Activated T-helper 2 cell treated with anti-CD3 and anti-CD28 coated beads, Interferon-gamma antibody, Interleukin-2, Interleukin-4, amounts not matched to agents 10 μg/mL and 5 μg/mL and 100 μg/mL, durations not matched to agents 14 hours and 24 hours and 36 hours (primary cell): ENCODE results near the gene SELENOS. TPM values are rescaled to one million over a fixed set of nuclear protein-coding genes. Genes with fewer than 3 reads are reported as not detected.

Experiments used
- DNase-seq: peaks from one replicate; pipeline ENCODE4 v3.0.0; 2021; ENCODE audit warnings: low spot score
- H3K27ac Mint-ChIP-seq: one replicate; pipeline ENCODE4 v1.8.0; 2021; ENCODE audit warnings: mixed read lengths
- H3K27me3 Mint-ChIP-seq: one replicate; pipeline ENCODE4 v1.8.0; 2021; ENCODE audit warnings: low read depth, mixed read lengths
- H3K36me3 Mint-ChIP-seq: one replicate; pipeline ENCODE4 v1.8.0; 2021; ENCODE audit warnings: low read depth, mixed read lengths
- H3K4me1 Mint-ChIP-seq: one replicate; pipeline ENCODE4 v1.8.0; 2021; ENCODE audit warnings: low read depth, mixed read lengths
- H3K4me3 Mint-ChIP-seq: one replicate; pipeline ENCODE4 v1.8.0; 2021; ENCODE audit warnings: low read depth, mild to moderate bottlenecking, moderate library complexity, mixed read lengths
- H3K9me3 Mint-ChIP-seq: one replicate; pipeline ENCODE4 v1.8.0; 2021; ENCODE audit warnings: mixed read lengths
- intact Hi-C: fragments of 100-400 bp; cut with micrococcal nuclease; formaldehyde crosslinking; loops from one replicate; pipeline ENCODE4 v1.15.1; 2023
- total RNA-seq: library from RNA; stranded (reverse); gene quantifications from 2 replicates; pipeline ENCODE4 v1.2.3, GENCODE V29; 2022

Gene SELENOS
- total RNA-seq, 1 donor from 2014 or later = 39.2 TPM

DNA sequence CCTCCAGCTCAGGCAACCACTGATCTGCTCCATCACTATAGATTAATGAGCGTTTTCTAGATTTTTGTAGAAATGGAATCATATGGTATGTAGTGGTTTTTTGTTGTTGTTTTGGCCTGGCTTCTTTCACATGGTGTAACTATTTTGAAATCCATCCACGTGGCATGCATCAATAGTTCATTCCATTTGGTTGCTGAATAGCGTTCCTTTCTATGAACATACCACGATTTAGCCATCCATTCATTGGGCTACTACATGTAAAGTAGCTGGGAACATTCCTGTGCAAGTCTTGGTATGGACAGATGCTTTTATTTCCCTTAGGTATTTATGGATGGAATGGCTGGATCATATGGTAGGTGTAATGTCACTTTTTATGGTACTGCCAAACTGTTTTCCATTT is 14.7 kb downstream of the SELENOS start:
- intact Hi-C loops = no loop called here

DNA sequence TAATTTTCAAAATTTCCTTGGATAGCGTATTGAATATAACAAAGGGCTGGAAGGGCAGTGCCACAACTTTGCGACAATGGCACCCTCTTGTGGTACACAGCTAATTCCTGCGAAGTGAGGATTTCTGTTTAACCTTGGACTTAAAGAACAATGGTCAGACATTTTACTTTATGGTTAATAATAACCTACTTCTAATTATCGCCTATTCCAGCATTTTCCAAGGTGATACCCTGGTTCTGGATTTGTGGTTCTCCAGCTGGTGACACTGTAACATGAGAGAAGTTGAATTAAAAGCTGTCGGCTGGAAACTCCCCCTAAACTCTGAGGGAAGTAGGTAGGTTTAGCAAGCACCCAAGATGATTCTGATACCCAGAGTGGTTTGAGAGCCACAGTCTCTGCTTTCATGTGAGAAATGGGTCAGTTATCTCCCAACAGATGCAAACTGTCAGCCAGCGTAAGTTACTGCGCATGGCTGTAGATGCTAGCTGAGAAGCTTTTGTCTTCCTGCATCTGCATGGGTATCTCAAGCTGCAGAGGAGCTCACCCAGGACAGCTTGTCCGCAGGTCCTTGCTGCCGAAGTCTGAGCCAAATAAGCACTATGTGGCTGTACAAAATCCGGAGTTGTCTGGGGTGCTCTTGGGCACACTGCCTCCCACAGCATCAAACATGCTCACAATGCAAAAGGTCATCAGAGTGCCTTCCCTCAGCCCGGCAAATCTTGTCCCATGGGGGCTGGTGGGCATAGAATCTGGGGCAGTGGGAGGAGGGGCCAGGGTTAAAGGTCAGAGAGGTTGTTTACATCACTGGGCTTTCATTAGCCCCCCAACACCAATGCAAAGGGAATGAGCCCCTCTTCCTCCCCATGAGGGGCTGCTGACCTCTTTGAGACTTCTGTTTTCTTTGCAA is 18.8 kb downstream of the SELENOS start:
- DNase-seq = peak; percentile 36
- Mint-ChIP-seq H3K27ac (no peak overlapping the region), H3K36me3 (no peaks in the 10 kb centered on the region), H3K4me1 (peaks cover 27% of the 10 kb centered on the region), H3K9me3 (no peaks in the 10 kb centered on the region), H3K27me3 (peaks cover 16% of the 10 kb centered on the region), H3K4me3 (no peak overlapping the region)
- intact Hi-C loops = loop anchor here (1.0 to 10.0 kb wide), 3 partner anchors 170 to 344 kb away; partner anchors contain the start of gene LRRK1

More for the DNA sequence above, 14.7 kb downstream of the SELENOS start:
- no peak for DNase-seq
- Mint-ChIP-seq H3K4me1 (peaks cover 12% of the 10 kb centered on the region), H3K36me3 (no peaks in the 10 kb centered on the region), H3K27me3 (peaks cover 16% of the 10 kb centered on the region), H3K4me3 (no peak overlapping the region), H3K9me3 (no peaks in the 10 kb centered on the region), H3K27ac (no peak overlapping the region)

GRCh38 chr15:101256757-101257156 is 20.5 kb downstream of the SELENOS start:
- Mint-ChIP-seq H3K4me1 (peaks cover 34% of the 10 kb centered on the region), H3K27me3 (peaks cover 15% of the 10 kb centered on the region), H3K36me3 (no peaks in the 10 kb centered on the region), H3K9me3 (no peaks in the 10 kb centered on the region), H3K27ac (no peak overlapping the region), H3K4me3 (no peak overlapping the region)
- DNase-seq = no peak
- intact Hi-C loops = loop anchor here (10.0 kb wide), 1 partner anchor 342 kb away; the partner anchor contains the start of gene LRRK1

DNA sequence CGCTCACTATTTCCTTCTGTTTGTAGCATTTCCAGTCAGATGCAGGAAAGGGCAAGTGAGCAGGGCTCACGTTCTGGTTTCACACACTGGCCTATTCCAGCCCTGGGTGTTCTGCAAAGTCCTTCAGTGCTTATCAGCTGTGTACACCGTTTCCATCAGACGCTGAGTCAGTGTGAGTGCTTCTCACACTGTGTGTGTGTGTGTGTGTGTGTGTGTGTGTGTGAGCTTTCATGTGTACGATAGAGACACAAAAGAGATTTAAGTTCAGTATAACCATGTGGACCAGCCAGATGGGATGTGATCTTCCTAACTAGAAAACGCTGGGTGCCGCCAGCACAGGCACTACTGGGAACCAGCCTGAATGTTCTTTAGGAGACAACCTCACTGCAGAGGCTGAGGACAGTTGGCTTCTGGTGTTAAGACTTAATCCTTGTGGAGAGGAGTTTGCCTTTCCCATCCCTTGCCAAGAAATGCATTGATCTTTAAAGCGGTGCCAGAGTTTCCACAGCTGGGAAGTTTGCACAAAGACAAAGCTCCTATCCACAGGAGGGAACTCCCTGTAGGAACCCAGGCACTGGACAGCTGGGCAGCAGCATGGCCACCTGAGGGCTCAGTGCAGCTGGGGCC is 21.6 kb downstream of the SELENOS start:
- H3K36me3 Mint-ChIP-seq = peaks cover under 1% of the 10 kb centered on the region
- no peak overlapping the region for H3K4me3 Mint-ChIP-seq
- peaks cover 34% of the 10 kb centered on the region for H3K4me1 Mint-ChIP-seq
- peaks cover 13% of the 10 kb centered on the region for H3K27me3 Mint-ChIP-seq
- no peak overlapping the region for H3K27ac Mint-ChIP-seq
- intact Hi-C loops = loop anchor here (10.0 kb wide), 1 partner anchor 341 kb away; the partner anchor contains the start of gene LRRK1
- no peaks in the 10 kb centered on the region for H3K9me3 Mint-ChIP-seq
- no peak for DNase-seq

DNA sequence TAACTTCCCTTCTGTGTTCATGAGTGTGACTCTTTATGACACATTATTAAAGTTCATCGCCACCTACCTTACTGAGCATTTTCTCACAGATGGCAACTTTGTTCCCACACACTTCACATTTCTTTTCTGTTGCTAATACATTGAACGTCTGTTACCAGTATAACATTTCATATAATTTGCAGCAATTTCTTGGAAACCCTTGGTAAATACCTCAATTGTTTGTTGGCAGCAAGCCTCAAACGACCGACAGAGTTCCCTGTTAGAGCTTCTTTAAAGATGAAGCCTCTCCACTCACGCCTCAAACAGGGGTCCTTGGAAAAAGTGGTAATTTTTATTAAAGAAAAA is 22.3 kb downstream of the SELENOS start:
- intact Hi-C loops = loop anchor here (10.0 kb wide), 1 partner anchor 340 kb away; the partner anchor contains the start of gene LRRK1
- no peak overlapping the region for H3K4me3 Mint-ChIP-seq

GRCh38 chr15:101254157-101255050 is 22.9 kb downstream of the SELENOS start:
- H3K36me3 Mint-ChIP-seq = peaks cover 14% of the 10 kb centered on the region
- intact Hi-C loops = loop anchor here (5.0 to 10.0 kb wide), 2 partner anchors 340 to 652 kb away; partner anchors contain the start of genes ASB7, LINS1 and LRRK1
- peaks cover 9% of the 10 kb centered on the region for H3K27me3 Mint-ChIP-seq
- no peaks in the 10 kb centered on the region for H3K9me3 Mint-ChIP-seq
- no peak for DNase-seq
- H3K4me3 Mint-ChIP-seq = no peak overlapping the region
- no peak overlapping the region for H3K27ac Mint-ChIP-seq
- peaks cover 44% of the 10 kb centered on the region for H3K4me1 Mint-ChIP-seq

More for the DNA sequence above, 22.3 kb downstream of the SELENOS start:
- DNase-seq = no peak
- Mint-ChIP-seq H3K9me3 (no peaks in the 10 kb centered on the region), H3K27me3 (peaks cover 11% of the 10 kb centered on the region), H3K4me1 (peaks cover 38% of the 10 kb centered on the region), H3K36me3 (peaks cover 8% of the 10 kb centered on the region), H3K27ac (no peak overlapping the region)

GRCh38 chr15:101252836-101253235 is 24.4 kb downstream of the SELENOS start:
- Mint-ChIP-seq H3K4me1 (peaks cover 50% of the 10 kb centered on the region), H3K27me3 (no peaks in the 10 kb centered on the region), H3K4me3 (peak overlapping the region; percentile 85), H3K27ac (peak overlapping the region; percentile 80), H3K36me3 (peaks cover 26% of the 10 kb centered on the region), H3K9me3 (no peaks in the 10 kb centered on the region)
- DNase-seq = no peak
- intact Hi-C loops = loop anchor here (5.0 to 10.0 kb wide), 2 partner anchors 338 to 651 kb away; partner anchors contain the start of genes ASB7, LINS1 and LRRK1

DNA sequence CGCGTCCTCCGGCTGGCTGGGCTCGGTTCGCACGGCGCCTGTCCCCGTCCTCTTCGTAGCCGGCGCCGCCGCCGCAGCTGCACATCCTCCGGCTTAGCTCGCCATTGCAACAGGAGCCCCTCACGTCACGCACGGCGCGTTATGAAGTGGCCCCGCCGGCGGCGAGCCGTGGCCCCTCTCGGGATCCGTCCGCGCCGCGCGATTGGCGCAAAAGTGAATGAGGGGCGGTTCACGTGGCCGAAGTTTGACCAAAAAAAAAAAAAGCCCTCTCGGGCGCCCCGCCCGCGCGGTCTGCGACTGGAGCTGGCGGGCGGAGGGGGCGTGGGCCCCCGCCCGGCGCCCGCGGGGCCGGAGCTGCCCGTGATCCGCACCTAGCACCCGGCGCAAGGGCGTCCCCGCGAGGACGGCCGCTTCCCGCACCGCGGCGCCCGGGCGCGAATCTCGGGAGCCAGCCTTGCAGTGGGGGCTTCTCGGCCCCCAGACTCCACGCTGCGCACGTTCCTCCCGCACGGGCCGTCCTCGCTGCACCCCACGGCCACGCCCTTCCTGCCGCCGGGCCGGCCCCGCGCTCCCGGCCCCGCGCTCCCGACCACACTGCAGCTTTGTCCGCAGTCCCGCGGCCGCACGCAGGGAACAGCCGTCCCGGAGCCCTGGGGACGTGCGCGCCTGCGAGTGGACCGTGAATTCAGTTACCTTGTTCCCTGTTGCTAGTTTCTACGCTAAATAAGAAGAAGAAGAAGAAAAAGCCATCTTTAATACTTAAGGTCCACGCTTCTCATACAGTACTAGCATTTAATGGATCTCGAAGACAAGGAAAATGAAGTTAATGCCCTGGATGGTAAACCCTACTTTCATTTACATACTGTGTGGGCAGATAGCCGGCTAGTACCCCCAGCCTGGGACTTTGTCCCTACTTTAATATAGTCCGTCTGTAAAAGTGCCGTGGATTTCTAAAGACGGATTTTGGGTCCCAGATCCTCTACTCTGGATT is 25.2 kb downstream of the SELENOS start, which contains the start of gene CHSY1:
CHSY1 (minus strand) TSS at position 219 of the 991 bp plus-strand sequence. CDS start 592 bp downstream, outside the sequence.
- intact Hi-C loops = loop anchor here (5.0 to 10.0 kb wide), 2 partner anchors 337 to 650 kb away; partner anchors contain the start of genes ASB7, LINS1 and LRRK1
- peak within 1 kb of the TSS; percentile 85 for H3K4me3 Mint-ChIP-seq
- peak within 1 kb of the TSS; percentile 84 for H3K27ac Mint-ChIP-seq
- H3K9me3 Mint-ChIP-seq = no peaks in the 10 kb centered on the region
- peaks cover 33% of the 10 kb centered on the region for H3K36me3 Mint-ChIP-seq
- DNase-seq = peak; percentile 83
- H3K4me1 Mint-ChIP-seq = peaks cover 57% of the 10 kb centered on the region
- no peaks in the 10 kb centered on the region for H3K27me3 Mint-ChIP-seq

DNA sequence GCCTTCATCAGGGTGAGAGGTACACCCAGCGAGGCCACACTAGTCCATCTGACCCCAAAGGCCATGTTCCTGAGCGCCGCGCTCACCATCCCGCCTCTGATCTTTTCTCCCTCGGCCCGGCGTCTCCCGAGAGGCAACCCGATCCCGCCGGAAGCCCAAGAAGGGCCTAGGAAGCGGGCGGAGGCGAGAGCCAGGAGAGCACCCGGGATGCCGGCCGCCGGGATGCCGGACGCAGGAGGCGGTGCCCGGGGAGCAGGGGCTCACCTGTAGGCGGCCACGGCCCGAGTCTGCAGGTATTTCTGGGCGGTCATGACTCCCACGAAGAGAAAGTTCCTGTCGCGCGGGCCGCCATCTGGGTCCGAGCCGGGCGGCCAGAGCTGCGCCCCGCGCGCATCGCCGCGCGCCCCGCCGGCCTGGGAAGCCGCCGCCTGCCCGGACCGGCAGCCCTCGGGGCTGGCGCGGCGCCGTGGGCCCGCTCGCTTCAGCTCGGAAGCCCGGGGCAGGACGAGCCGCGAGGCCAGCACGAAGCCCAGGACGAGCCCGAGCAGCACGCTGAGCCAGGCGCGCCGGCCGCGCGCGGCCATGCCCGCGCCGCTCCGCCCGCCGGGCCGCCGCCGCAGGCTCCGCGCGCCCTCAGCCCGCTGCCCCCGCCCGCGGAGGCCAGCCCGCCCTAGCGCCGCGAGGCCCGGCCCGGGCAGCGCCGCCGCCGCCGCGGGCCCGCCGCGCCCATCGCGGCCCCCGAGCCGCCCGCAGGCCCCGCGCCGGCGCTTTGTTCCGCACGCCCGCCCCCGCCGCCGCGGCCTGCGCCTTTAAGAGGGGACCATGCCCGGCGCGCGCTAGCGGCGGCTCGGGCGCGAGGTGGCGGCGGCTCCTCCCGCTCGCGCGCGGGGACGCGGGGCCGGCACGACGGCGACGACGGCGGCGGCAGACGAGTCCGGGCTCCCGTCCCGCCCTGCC is 26.1 kb downstream of the SELENOS start:
- H3K4me3 Mint-ChIP-seq = peak overlapping the region; percentile 81

GRCh38 chr15:101250341-101250831 is 26.9 kb downstream of the SELENOS start:
- Mint-ChIP-seq H3K4me1 (peaks cover 67% of the 10 kb centered on the region), H3K27me3 (no peaks in the 10 kb centered on the region), H3K36me3 (peaks cover 48% of the 10 kb centered on the region), H3K27ac (peak overlapping the region; percentile 73), H3K9me3 (no peaks in the 10 kb centered on the region), H3K4me3 (peak overlapping the region; percentile 78)
- intact Hi-C loops = loop anchor here (5.0 to 10.0 kb wide), 2 partner anchors 336 to 648 kb away; partner anchors contain the start of genes ASB7, LINS1 and LRRK1
- no peak for DNase-seq

More for the DNA sequence above, 26.1 kb downstream of the SELENOS start:
- peak overlapping the region; percentile 73 for H3K27ac Mint-ChIP-seq
- H3K27me3 Mint-ChIP-seq = no peaks in the 10 kb centered on the region
- H3K9me3 Mint-ChIP-seq = no peaks in the 10 kb centered on the region
- peaks cover 63% of the 10 kb centered on the region for H3K4me1 Mint-ChIP-seq
- peaks cover 41% of the 10 kb centered on the region for H3K36me3 Mint-ChIP-seq
- DNase-seq = no peak
- intact Hi-C loops = loop anchor here (5.0 to 10.0 kb wide), 2 partner anchors 336 to 649 kb away; partner anchors contain the start of genes ASB7, LINS1 and LRRK1
